VCaP (cell line): ENCODE measurements around the gene HDAC4.

ENCODE experiments used
- H3K27ac ChIP-seq: fragments of 450-650 bp; 2 replicates; pipeline ENCODE4 v1.5.1; 2017
- TF ChIP-seq, protein P1 (sequence below): fragments of 450-650 bp; conservative IDR thresholded peaks from 2 replicates; pipeline ENCODE4 v1.5.1; 2017; ENCODE audit warnings: mild to moderate bottlenecking, moderate library complexity

The HDAC4 gene

DNA sequence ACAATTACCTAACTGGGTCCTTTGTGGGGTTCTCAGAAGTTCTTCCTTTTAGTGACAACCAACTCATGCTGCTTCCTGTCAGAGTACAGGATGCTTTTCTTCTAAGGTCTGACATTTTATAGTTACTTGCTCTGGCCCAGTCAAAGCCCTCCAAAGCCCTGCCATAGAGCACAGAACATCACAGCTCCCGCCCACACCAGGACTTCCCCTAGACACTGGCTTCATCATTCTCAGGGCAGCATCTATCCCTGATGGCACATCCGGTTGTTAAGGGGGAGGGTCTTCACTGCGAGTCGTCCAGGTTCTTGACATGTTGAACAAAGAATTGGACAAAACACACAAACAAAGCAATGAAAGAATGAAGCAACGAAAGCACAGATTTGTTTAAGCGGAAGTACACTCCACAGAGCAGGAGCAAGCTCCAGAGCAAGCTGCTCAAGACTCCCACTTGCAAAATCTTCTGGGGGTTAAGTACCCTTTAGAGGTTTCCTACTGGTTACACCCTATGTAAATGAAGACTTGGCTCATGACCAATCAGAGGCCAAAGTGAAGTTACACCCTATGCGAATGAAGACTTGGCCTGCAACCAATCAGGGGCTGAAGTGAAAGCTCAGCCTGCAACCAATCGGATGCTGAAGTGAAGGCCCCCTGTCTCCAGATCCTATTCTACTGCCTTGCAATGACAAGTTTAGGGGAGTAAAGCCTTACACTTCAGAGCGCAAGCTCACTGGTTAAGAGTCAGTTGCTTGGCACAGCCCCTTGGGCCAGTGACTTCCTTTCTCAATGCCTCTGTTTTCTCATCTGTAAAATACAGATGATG lies 79.0 kb downstream of the HDAC4 start:
- no peak overlapping the region for H3K27ac ChIP-seq
- TF ChIP-seq, protein P1, sequence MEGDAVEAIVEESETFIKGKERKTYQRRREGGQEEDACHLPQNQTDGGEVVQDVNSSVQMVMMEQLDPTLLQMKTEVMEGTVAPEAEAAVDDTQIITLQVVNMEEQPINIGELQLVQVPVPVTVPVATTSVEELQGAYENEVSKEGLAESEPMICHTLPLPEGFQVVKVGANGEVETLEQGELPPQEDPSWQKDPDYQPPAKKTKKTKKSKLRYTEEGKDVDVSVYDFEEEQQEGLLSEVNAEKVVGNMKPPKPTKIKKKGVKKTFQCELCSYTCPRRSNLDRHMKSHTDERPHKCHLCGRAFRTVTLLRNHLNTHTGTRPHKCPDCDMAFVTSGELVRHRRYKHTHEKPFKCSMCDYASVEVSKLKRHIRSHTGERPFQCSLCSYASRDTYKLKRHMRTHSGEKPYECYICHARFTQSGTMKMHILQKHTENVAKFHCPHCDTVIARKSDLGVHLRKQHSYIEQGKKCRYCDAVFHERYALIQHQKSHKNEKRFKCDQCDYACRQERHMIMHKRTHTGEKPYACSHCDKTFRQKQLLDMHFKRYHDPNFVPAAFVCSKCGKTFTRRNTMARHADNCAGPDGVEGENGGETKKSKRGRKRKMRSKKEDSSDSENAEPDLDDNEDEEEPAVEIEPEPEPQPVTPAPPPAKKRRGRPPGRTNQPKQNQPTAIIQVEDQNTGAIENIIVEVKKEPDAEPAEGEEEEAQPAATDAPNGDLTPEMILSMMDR = no peak

DNA sequence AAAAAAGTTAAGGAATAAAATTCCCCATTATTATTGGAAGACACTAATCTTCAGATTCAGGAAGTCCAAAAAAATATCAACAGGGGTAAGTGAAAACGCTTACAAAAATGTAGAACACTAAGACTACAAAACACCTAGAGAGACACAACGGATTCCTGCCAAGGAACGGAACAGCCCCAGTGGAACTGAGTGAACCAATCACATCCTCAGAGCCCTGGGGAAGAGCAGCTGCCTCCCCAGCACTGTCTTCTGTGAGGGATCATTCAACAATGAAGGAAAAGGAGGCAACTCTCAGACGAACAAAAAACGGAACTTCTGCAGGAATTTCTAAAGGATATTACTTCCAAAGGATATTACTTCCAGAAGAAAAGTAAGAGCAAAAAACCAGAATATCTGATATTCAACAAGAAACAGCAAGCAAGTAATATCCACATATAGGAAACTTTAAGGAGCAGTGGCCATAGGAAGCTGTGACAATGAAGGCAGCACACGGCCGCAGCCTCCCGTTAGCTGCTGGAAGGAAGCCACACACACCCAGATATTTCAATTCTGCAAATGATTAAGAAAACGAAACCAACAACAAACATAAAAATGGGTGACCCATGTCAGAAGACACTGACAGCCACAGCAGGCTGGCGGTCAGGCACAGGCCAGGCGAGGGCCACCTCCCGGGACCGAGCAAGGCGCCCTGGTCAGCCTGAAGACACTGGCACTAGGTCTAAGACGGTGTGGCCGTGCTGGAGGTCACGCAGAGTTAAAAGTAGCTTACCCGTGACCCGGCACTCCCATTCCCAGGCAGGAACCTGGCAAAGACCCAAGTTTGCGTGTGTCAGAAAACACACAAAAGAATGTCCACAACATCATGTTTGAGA lies 81.8 kb downstream of the HDAC4 start:
- H3K27ac ChIP-seq = peak overlapping the region; percentile 83
- TF ChIP-seq, protein P1 = no peak

DNA sequence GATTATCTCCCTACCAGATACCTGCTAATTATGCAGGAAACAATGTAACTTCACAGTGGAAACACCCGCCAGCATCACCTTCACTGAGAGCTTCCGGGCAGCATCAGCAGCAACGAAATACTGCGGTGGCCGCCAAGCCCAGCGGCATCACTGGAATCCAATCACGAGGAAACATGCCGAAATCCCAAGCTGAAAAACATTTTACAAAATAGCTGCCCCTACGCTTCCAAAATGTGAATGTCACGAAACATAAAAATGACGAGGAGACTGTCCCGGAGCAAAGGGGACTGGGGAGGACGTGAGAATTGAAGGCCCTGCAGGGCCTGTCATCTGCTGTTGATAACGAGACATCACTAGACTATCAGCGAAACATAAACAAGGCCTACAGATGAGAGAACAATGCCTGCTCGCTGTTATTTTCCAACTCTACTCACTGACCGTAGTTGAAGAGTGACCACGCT lies 82.6 kb downstream of the HDAC4 start:
- TF ChIP-seq, protein P1 = no peak
- H3K27ac ChIP-seq = peak overlapping the region; percentile 83

DNA sequence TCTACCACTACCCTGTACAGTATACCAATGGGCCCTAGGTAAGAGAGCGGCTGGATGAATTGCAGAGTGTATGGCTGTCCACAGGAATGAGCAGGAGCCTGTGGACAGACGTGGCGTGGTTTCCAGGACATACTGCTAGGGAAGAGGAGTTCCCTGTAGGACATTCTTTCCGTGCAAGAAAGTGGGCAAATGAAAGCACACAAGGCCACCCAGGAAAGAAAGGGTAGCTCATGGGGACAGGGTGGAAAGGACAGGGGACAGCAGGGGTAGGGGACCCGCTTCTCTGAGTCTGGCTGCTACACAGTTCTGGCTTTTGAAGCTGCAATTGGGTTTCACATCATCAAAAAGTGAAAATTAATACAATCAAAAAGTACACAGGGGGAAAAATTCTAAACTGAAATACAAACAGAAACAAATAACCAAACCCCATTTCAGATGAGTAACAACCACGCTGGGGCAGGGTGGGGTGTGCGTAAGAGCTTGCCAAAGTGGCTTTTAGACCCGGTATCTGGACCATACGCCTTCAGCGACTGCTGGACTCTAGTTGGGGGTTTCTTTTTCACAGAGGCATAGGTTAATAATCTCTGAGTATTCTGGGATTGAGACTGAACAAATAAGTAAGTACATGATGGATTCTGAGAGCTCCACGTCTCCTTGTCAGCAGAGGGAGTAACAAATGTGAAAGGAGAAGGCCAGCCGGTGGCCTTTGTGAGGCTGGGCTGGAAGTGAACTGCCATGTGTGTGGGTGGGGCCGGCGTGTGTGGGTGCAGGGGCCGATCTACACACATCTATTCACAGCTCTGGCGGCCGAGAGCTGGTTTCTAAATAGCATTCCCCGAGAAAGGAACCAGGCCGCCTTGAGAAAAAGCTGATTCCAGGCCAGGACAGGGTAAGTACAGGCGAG lies 84.0 kb downstream of the HDAC4 start:
- TF ChIP-seq, protein P1 = peak; percentile 22; the same call in 1 of the 2 replicates
- peak overlapping the region; percentile 83 for H3K27ac ChIP-seq

DNA sequence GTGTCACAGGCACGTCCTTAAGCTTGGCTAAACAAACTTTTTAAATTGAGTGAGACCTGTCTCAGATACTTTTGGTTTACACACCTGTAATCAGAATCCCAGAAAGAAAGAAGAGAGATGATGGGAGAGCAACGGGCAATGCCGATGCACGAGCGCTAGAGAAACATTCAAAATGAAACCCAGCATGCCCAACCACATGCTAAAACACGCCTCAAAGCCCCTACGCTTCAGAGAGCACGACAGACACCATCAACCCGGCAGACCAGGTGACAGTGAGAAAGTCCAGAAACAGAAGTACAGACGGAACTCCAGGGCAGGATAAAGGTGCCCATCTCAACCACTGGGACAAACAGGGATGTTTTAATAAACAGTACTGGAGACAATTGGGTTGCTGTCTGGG lies 85.5 kb downstream of the HDAC4 start:
- peak overlapping the region; percentile 83; the same call in 1 of the 2 replicates for H3K27ac ChIP-seq
- TF ChIP-seq, protein P1 = no peak

DNA sequence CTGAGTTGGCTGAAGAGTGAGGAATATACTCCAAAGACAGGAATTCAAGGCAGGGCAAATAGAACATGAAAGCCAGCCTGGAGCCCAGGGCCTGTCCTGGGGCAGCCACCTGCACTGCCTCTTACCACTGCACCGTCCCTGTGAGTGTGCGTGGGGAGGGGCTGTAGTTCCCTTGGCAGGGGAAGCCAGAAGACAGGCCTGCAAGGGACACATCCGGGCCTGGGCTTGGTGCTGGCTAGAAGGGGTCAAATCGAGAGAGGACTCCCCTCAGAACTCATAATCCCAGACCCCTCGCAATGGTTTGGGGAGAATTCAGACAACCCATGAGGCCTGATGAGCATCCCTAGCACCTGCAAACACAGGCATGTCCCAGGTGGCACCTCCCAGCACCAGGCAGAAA lies 87.0 kb downstream of the HDAC4 start:
- H3K27ac ChIP-seq = no peak overlapping the region
- TF ChIP-seq, protein P1 = no peak
